Fibroblast of lung (primary cell): Measurements from ENCODE around the gene MARCKS. TPM values are rescaled to one million over a fixed set of nuclear protein-coding genes. Genes with fewer than 3 reads are reported as not detected.

Source experiments
- DNase-seq, 2 donors: peaks; one replicate each; pipeline versions ENCODE4 v3.0.0 to v3.0.0-alpha.2; 2010; ENCODE audit warnings: low read depth in 2 of 2
- H2AFZ ChIP-seq: 2 replicates; pipeline ENCODE4 v1.5.1; 2012; ENCODE audit warnings: low read length, control low read depth, inconsistent platforms
- H3K27ac ChIP-seq: 2 replicates; pipeline ENCODE4 v1.5.1; 2011; ENCODE audit warnings: low read length, control low read depth; ENCODE audit not compliant: insufficient read depth
- H3K27me3 ChIP-seq: 2 replicates; pipeline ENCODE4 v1.5.1; 2011; ENCODE audit warnings: mild to moderate bottlenecking, low read length; ENCODE audit not compliant: control insufficient read depth, insufficient read depth
- H3K36me3 ChIP-seq: 2 replicates; pipeline ENCODE4 v1.5.1; 2011; ENCODE audit warnings: low read length; ENCODE audit not compliant: control insufficient read depth, insufficient read depth
- H3K4me1 ChIP-seq: 2 replicates; pipeline ENCODE4 v1.5.1; 2011; ENCODE audit warnings: low read length; ENCODE audit not compliant: control insufficient read depth, insufficient read depth; ENCODE audit errors: extremely low read depth
- H3K4me2 ChIP-seq: 2 replicates; pipeline ENCODE4 v1.5.1; 2011; ENCODE audit warnings: low read length, control low read depth; ENCODE audit not compliant: insufficient read depth; ENCODE audit errors: extremely low read depth
- H3K4me3 ChIP-seq, 4 experiments: fragments of 200-600 bp in 1 of 4; sonication (generic) in 1 of 4; replicated peaks in 1 of 4; 2 replicates each; pipeline ENCODE4 v1.5.1; 2011 to 2016; ENCODE audit warnings: low read length in 4 of 4, low read depth in 3 of 4, mild to moderate bottlenecking in 3 of 4, control low read depth in 2 of 4, inconsistent platforms in 1 of 4, mixed read lengths in 1 of 4; ENCODE audit not compliant: insufficient read depth in 1 of 4; ENCODE audit errors: control extremely low read depth in 1 of 4
- H3K79me2 ChIP-seq: 2 replicates; pipeline ENCODE4 v1.5.1; 2012; ENCODE audit warnings: mild to moderate bottlenecking, low read length, inconsistent platforms; ENCODE audit not compliant: control insufficient read depth, insufficient read depth
- H3K9ac ChIP-seq: 2 replicates; pipeline ENCODE4 v1.5.1; 2011; ENCODE audit warnings: mild to moderate bottlenecking, low read length, control low read depth; ENCODE audit not compliant: insufficient read depth
- H3K9me3 ChIP-seq: 2 replicates; pipeline ENCODE4 v1.5.1; 2012; ENCODE audit warnings: low read depth, low read length; ENCODE audit not compliant: control insufficient read depth, insufficient read depth
- H4K20me1 ChIP-seq: 2 replicates; pipeline ENCODE4 v1.5.1; 2011; ENCODE audit warnings: low read length; ENCODE audit not compliant: control insufficient read depth, insufficient read depth; ENCODE audit errors: extremely low read depth
- EZH2 ChIP-seq: IDR thresholded peaks from 2 replicates; pipeline ENCODE4 v1.5.1; 2012; ENCODE audit warnings: low read length, control low read depth, mild to moderate bottlenecking; ENCODE audit errors: missing control alignments
- polyA plus RNA-seq, 2 donors: library from polyadenylated mRNA; depleted of rRNA in 1 of 2; stranded (reverse) in 1 of 2; unstranded in 1 of 2; fragments of >200 nt; gene quantifications; 2 replicates each; pipeline ENCODE4 v1.2.1, GENCODE V29; 2011 to 2012; ENCODE audit warnings: missing spikeins in 1 of 2
- total RNA-seq: library from RNA; depleted of rRNA; stranded (reverse); fragments of >200 nt; gene quantifications from 2 replicates; pipeline ENCODE4 v1.2.1, GENCODE V29; 2014
- TF ChIP-seq, protein P1 (sequence below), 2 donors: IDR thresholded peaks in 1 of 2; conservative IDR thresholded peaks in 1 of 2; 1 replicate in 1 of 2; 2 replicates in 1 of 2; pipeline ENCODE4 v1.5.1; 2011 to 2012; ENCODE audit warnings: low read length in 2 of 2, control low read depth in 1 of 2, inconsistent platforms in 1 of 2, low read depth in 1 of 2, mild to moderate bottlenecking in 1 of 2

The MARCKS gene
- total and polyA plus RNA-seq, 2 donors (not counting 1 experiment from before 2014, with no cell fraction given), result 103 to 121 TPM

DNA sequence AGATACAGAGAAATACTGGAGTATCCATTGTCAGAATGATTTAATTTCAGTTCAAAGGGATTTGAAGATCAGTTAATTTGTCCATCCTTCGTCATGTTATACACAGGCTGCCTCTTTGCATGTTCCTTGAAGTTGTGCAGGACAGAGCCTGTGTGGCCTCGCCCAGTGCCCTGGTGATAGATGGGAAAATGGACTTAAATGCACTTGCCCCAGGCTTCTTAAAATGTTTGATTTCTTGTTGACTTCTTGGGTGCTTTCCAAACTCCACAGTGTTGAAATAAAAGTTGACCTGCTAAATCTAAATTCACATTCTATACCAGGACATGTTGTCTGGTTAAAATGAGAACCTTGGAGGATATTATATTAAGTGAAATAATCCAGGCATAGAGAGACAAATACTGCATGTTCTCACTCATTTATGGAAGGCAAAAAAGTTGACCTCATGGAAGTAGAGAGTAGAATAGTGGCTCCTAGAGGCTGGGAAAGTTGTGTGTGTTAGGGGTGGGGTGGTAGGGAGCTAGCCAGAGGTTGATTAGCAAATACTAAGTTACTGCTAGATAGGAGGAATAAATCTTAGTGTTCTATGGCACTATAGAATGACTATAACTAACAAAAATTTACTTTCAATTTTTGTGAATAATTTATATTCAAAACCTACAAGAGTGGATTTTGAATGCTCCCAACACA is 25.3 kb downstream of the MARCKS start:
- Histone ChIP-seq H3K36me3 (no peaks in the 10 kb centered on the region), H3K9me3 (no peaks in the 10 kb centered on the region), H4K20me1 (no peaks in the 10 kb centered on the region), H3K4me2 (no peak overlapping the region), H2AFZ (no peak overlapping the region), H3K27me3 (no peaks in the 10 kb centered on the region), H3K79me2 (no peaks in the 10 kb centered on the region), H3K9ac (no peak overlapping the region), H3K27ac (no peak overlapping the region), H3K4me3 (no peak overlapping the region), H3K4me1 (no peaks in the 10 kb centered on the region)
- DNase-seq, result peak in 1 of 2 donors; percentile 3
- TF ChIP-seq EZH2, result no peak
- TF ChIP-seq, protein P1, sequence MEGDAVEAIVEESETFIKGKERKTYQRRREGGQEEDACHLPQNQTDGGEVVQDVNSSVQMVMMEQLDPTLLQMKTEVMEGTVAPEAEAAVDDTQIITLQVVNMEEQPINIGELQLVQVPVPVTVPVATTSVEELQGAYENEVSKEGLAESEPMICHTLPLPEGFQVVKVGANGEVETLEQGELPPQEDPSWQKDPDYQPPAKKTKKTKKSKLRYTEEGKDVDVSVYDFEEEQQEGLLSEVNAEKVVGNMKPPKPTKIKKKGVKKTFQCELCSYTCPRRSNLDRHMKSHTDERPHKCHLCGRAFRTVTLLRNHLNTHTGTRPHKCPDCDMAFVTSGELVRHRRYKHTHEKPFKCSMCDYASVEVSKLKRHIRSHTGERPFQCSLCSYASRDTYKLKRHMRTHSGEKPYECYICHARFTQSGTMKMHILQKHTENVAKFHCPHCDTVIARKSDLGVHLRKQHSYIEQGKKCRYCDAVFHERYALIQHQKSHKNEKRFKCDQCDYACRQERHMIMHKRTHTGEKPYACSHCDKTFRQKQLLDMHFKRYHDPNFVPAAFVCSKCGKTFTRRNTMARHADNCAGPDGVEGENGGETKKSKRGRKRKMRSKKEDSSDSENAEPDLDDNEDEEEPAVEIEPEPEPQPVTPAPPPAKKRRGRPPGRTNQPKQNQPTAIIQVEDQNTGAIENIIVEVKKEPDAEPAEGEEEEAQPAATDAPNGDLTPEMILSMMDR (conservative IDR thresholded peaks at IDR 0.05 in 1 of 2, IDR thresholded peaks at IDR 0.05 in 1 of 2; ENCODE audit: low read depth in 1 of 2, low read length in 2 of 2), result no peak

DNA sequence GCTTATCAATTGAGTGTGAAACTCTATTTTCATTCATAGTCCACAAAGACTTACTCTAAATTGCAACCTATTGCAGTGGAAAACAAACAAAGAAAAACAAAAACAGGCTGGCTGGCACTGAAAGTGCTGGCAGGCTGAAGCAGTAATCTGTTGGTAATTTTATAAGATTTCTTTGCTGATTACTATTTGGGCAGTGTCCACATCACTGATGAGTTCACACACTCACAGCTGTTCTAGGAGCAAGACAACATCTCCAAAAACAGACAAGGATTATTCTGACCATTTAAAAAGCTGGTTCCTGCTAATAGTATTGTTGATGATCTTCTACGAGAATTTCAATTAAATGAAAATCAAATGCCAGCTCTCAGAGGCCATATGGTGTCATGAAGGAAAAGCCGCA is 26.9 kb downstream of the MARCKS start:
- Histone ChIP-seq H3K9ac (no peak overlapping the region), H3K4me1 (no peaks in the 10 kb centered on the region), H3K79me2 (no peaks in the 10 kb centered on the region), H3K36me3 (no peaks in the 10 kb centered on the region), H3K27me3 (no peaks in the 10 kb centered on the region), H2AFZ (no peak overlapping the region), H4K20me1 (no peaks in the 10 kb centered on the region), H3K4me2 (no peak overlapping the region), H3K27ac (no peak overlapping the region), H3K9me3 (no peaks in the 10 kb centered on the region), H3K4me3 (no peak overlapping the region)
- DNase-seq, result no peak
- TF ChIP-seq EZH2, result no peak
- TF ChIP-seq, protein P1 (conservative IDR thresholded peaks at IDR 0.05 in 1 of 2, IDR thresholded peaks at IDR 0.05 in 1 of 2; ENCODE audit: low read depth in 1 of 2, low read length in 2 of 2), result no peak

DNA sequence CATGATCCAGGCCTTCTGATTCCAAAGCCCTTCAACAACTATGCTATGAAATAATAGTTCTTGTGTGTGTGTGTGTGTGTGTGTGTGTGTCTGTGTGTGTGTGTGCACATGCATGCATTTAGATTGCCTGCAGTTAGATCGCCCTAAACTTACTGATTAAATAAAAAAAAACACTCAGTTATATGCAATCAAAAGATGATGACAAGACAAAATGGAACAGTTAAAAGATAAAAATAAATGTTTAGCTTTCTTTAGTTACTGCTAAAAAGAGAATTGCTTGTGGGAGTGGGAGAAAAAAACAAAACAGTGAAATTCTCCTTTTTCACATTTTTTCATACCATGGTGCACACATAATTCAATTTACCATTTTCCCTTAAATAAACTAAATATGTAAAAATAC is 29.4 kb downstream of the MARCKS start:
- no peak overlapping the region for H3K27ac ChIP-seq
- H3K27me3 ChIP-seq, result no peaks in the 10 kb centered on the region
- H3K9ac ChIP-seq, result no peak overlapping the region
- no peak for DNase-seq
- H3K79me2 ChIP-seq, result no peaks in the 10 kb centered on the region
- no peak overlapping the region for H2AFZ ChIP-seq
- H3K4me3 ChIP-seq, result no peak overlapping the region
- no peak overlapping the region for H3K4me2 ChIP-seq
- no peaks in the 10 kb centered on the region for H3K9me3 ChIP-seq
- H4K20me1 ChIP-seq, result no peaks in the 10 kb centered on the region
- no peak for TF ChIP-seq EZH2
- TF ChIP-seq, protein P1 (conservative IDR thresholded peaks at IDR 0.05 in 1 of 2, IDR thresholded peaks at IDR 0.05 in 1 of 2; ENCODE audit: low read depth in 1 of 2, low read length in 2 of 2), result no peak
- no peaks in the 10 kb centered on the region for H3K4me1 ChIP-seq
- H3K36me3 ChIP-seq, result no peaks in the 10 kb centered on the region
